GM12891 (cell line): ENCODE data around the gene GPSM3.

Experiments
- DNase-seq: peaks from one replicate; pipeline ENCODE4 v3.0.0; 2011; ENCODE audit warnings: low spot score; ENCODE audit not compliant: insufficient read length
- FAIRE-seq: peaks from 2 replicates; lab custom pipeline; 2011; peaks lifted over from hg19 to GRCh38; lab: Jason Lieb, UNC
- PAX5 ChIP-seq: IDR thresholded peaks from 2 replicates; pipeline ENCODE4 v1.6.1; 2011; ENCODE audit warnings: low read length, moderate library complexity, mild to moderate bottlenecking; ENCODE audit not compliant: insufficient read depth, severe bottlenecking
- POLR2A ChIP-seq: IDR thresholded peaks from 2 replicates; pipeline ENCODE4 v1.6.1; 2011; ENCODE audit warnings: low read depth, low read length, control low read depth
- POLR2AphosphoS5 ChIP-seq: IDR thresholded peaks from 2 replicates; pipeline ENCODE4 v1.6.1; 2011; ENCODE audit warnings: low read depth, low read length, control low read depth
- POU2F2 ChIP-seq: IDR thresholded peaks from 2 replicates; pipeline ENCODE4 v1.6.1; 2011; ENCODE audit warnings: low read depth, mild to moderate bottlenecking, control low read depth, low read length, moderate library complexity
- SPI1 ChIP-seq: IDR thresholded peaks from 2 replicates; pipeline ENCODE4 v1.6.1; 2011; ENCODE audit warnings: low read depth, low read length, control low read depth
- TAF1 ChIP-seq: IDR thresholded peaks from 2 replicates; pipeline ENCODE4 v1.6.1; 2011; ENCODE audit warnings: low read depth, low read length, control low read depth

The GPSM3 gene

GRCh38 chr6:32166411-32167061 lies 25.9 kb downstream of the GPSM3 start:
- FAIRE-seq: no peak
- TF ChIP-seq SPI1: no peak
- no peak for TF ChIP-seq POLR2AphosphoS5
- TF ChIP-seq POLR2A: no peak
- no peak for TF ChIP-seq TAF1
- no peak for TF ChIP-seq POU2F2
- TF ChIP-seq PAX5: no peak
- no peak for DNase-seq

- no peak for FAIRE-seq
- TF ChIP-seq POLR2A (no peak), TAF1 (no peak), SPI1 (no peak), POLR2AphosphoS5 (no peak), POU2F2 (no peak), PAX5 (no peak)
- no peak for DNase-seq
Observed at GRCh38 chr6:32164295-32164694, 28.1 kb downstream of the GPSM3 start, which contains the start of gene EGFL8. Gene EGFL8, plus strand, starts transcription at chr6:32164595. Its CDS starts 1,571 bp downstream, at chr6:32166166.

GRCh38 chr6:32163559-32164258 lies 28.7 kb downstream of the GPSM3 start:
- no peak for TF ChIP-seq POLR2A
- TF ChIP-seq POLR2AphosphoS5: no peak
- TF ChIP-seq TAF1: no peak
- TF ChIP-seq POU2F2: no peak
- no peak for TF ChIP-seq PAX5
- TF ChIP-seq SPI1: no peak
- DNase-seq (no peak), FAIRE-seq (no peak)

- FAIRE-seq: no peak
- DNase-seq: no peak
- TF ChIP-seq SPI1 (no peak), TAF1 (no peak), POLR2A (no peak), PAX5 (no peak), POLR2AphosphoS5 (no peak), POU2F2 (no peak)
Observed at GRCh38 chr6:32158052-32158451, 34.4 kb downstream of the GPSM3 start.

GRCh38 chr6:32156891-32157290 lies 35.6 kb downstream of the GPSM3 start:
- TF ChIP-seq SPI1: no peak
- no peak for TF ChIP-seq POU2F2
- no peak for TF ChIP-seq POLR2AphosphoS5
- TF ChIP-seq POLR2A: no peak
- TF ChIP-seq PAX5: no peak
- DNase-seq (no peak), FAIRE-seq (no peak)

- DNase-seq (peak; percentile 83), FAIRE-seq (peak; percentile 82)
- TF ChIP-seq POLR2A (no peak), SPI1 (peak; percentile 46)
Observed at GRCh38 chr6:32154514-32155161, 37.8 kb downstream of the GPSM3 start.

- TF ChIP-seq POLR2AphosphoS5 (no peak), TAF1 (peak; percentile 21; the same call in 1 of the 2 replicates)
- FAIRE-seq: peak; percentile 78
- peak; percentile 69 for DNase-seq
Observed at GRCh38 chr6:32153564-32154513, 38.6 kb downstream of the GPSM3 start, which contains the start of gene PPT2. Gene PPT2, plus strand, starts transcription at chr6:32154141. Its CDS starts 454 bp downstream, at chr6:32154595.

- no peak for DNase-seq
- TF ChIP-seq SPI1 (no peak), POLR2A (no peak), PAX5 (no peak), POU2F2 (no peak), POLR2AphosphoS5 (no peak), TAF1 (no peak)
- no peak for FAIRE-seq
Observed at GRCh38 chr6:32152769-32153563, 39.5 kb downstream of the GPSM3 start.
